CD14-positive monocyte (primary cell): ENCODE data around the gene AKAP9. TPM values are rescaled to one million over a fixed set of nuclear protein-coding genes. Genes with fewer than 3 reads are reported as not detected.
"Not testable (repeated sequence)": the region's sequence is repeated elsewhere in the genome, so short reads cannot be mapped to it uniquely, and the experiment has no call there.

ENCODE experiments used
- DNase-seq, 3 donors: peaks; one replicate each; pipeline ENCODE4 v3.0.0-alpha.2; 2011 to 2022
- H2AFZ ChIP-seq: 2 replicates; pipeline ENCODE4 v1.6.0; 2012; ENCODE audit warnings: mild to moderate bottlenecking, low read depth, low read length, inconsistent platforms; ENCODE audit not compliant: insufficient read depth, poor library complexity, severe bottlenecking
- H3K27ac ChIP-seq, 2 donors: 1 replicate in 1 of 2; 2 replicates in 1 of 2; pipeline ENCODE4 v1.5.1; 2012 to 2013; ENCODE audit warnings: low read length in 2 of 2, control low read depth in 1 of 2, inconsistent platforms in 1 of 2, low read depth in 1 of 2, mild to moderate bottlenecking in 1 of 2
- H3K27me3 ChIP-seq, 2 donors: one replicate each; pipeline versions ENCODE4 v1.6.0 to v1.6.1; 2011 to 2013; ENCODE audit warnings: low read length in 2 of 2; ENCODE audit not compliant: control insufficient read depth in 2 of 2, insufficient read depth in 2 of 2
- H3K36me3 ChIP-seq, 2 donors: replicated peaks in 1 of 2; 1 replicate in 1 of 2; 2 replicates in 1 of 2; pipeline versions ENCODE4 v1.5.1 to v1.6.1; 2012 to 2013; ENCODE audit warnings: low read length in 2 of 2, control low read depth in 1 of 2, inconsistent platforms in 1 of 2, mild to moderate bottlenecking in 1 of 2; ENCODE audit not compliant: insufficient read depth in 2 of 2, control insufficient read depth in 1 of 2
- H3K4me1 ChIP-seq, 2 donors: 1 replicate in 1 of 2; 2 replicates in 1 of 2; pipeline versions ENCODE4 v1.5.1 to v1.6.1; 2012 to 2013; ENCODE audit warnings: low read length in 2 of 2, control low read depth in 1 of 2, inconsistent platforms in 1 of 2, mild to moderate bottlenecking in 1 of 2, moderate library complexity in 1 of 2; ENCODE audit not compliant: insufficient read depth in 2 of 2, control insufficient read depth in 1 of 2
- H3K4me2 ChIP-seq: replicated peaks from 2 replicates; pipeline ENCODE3; 2012; ENCODE audit warnings: low read length, moderate library complexity, mild to moderate bottlenecking; ENCODE audit not compliant: poor library complexity, severe bottlenecking; ENCODE audit errors: extremely low read depth
- H3K4me3 ChIP-seq, 3 experiments: fragments of 200-600 bp in 1 of 3; sonication (generic) in 1 of 3; replicated peaks in 1 of 3; 1 replicate in 2 of 3; 2 replicates in 1 of 3; pipeline ENCODE4 v1.5.1; 2011 to 2013; ENCODE audit warnings: low read length in 3 of 3, mild to moderate bottlenecking in 3 of 3, control low read depth in 2 of 3, low read depth in 2 of 3, inconsistent platforms in 1 of 3, moderate library complexity in 1 of 3
- H3K79me2 ChIP-seq: 2 replicates; pipeline ENCODE4 v1.6.0; 2012; ENCODE audit warnings: mild to moderate bottlenecking, control low read depth, inconsistent platforms, low read length, moderate library complexity; ENCODE audit not compliant: insufficient read depth
- H3K9ac ChIP-seq: 2 replicates; pipeline ENCODE4 v1.6.0; 2017; ENCODE audit warnings: low read length, mild to moderate bottlenecking; ENCODE audit not compliant: insufficient read depth, poor library complexity, severe bottlenecking
- H3K9me3 ChIP-seq, 2 donors: replicated peaks in 1 of 2; 1 replicate in 1 of 2; 2 replicates in 1 of 2; pipeline versions ENCODE4 v1.5.1 to v1.6.1; 2012 to 2013; ENCODE audit warnings: low read length in 2 of 2, control low read depth in 1 of 2; ENCODE audit not compliant: control insufficient read depth in 1 of 2, insufficient read depth in 1 of 2
- H4K20me1 ChIP-seq: 2 replicates; pipeline ENCODE4 v1.6.0; 2012; ENCODE audit warnings: mild to moderate bottlenecking, low read length, control low read depth, moderate library complexity; ENCODE audit not compliant: insufficient read depth
- H3K27ac Mint-ChIP-seq, 7 donors: one replicate each; pipeline ENCODE4 v1.8.0; 2020; ENCODE audit warnings: mild to moderate bottlenecking in 7 of 7, mixed read lengths in 7 of 7, moderate library complexity in 6 of 7, inconsistent platforms in 2 of 7
- H3K27me3 Mint-ChIP-seq, 3 donors: one replicate each; pipeline ENCODE4 v1.8.0; 2021 to 2022; ENCODE audit warnings: low read depth in 3 of 3, mild to moderate bottlenecking in 3 of 3, mixed read lengths in 3 of 3, moderate library complexity in 3 of 3, inconsistent platforms in 1 of 3
- H3K36me3 Mint-ChIP-seq, 2 donors: one replicate each; pipeline ENCODE4 v1.8.0; 2020; ENCODE audit warnings: mixed read lengths in 2 of 2, inconsistent platforms in 1 of 2, mild to moderate bottlenecking in 1 of 2
- H3K4me1 Mint-ChIP-seq: one replicate; pipeline ENCODE4 v1.8.0; 2020; ENCODE audit warnings: mild to moderate bottlenecking, mixed read lengths
- H3K4me3 Mint-ChIP-seq, 2 donors: one replicate each; pipeline ENCODE4 v1.8.0; 2020; ENCODE audit warnings: mild to moderate bottlenecking in 2 of 2, mixed read lengths in 2 of 2, moderate library complexity in 1 of 2
- H3K9me3 Mint-ChIP-seq, 7 donors: one replicate each; pipeline ENCODE4 v1.8.0; 2020 to 2022; ENCODE audit warnings: mixed read lengths in 7 of 7, mild to moderate bottlenecking in 6 of 7, moderate library complexity in 6 of 7, inconsistent platforms in 2 of 7
- WGBS: methylation state at CpG from one replicate; pipeline ENCODE4 v1.1.5; 2013; ENCODE audit warnings: missing lambda C conversion rate; ENCODE audit not compliant: insufficient coverage; 5-methylcytosine and 5-hydroxymethylcytosine counted together
- intact Hi-C, 2 donors: fragments of 100-400 bp; cut with micrococcal nuclease; formaldehyde crosslinking; loops; one replicate each; pipeline versions ENCODE4 v1.15.0 to v1.15.1; 2023
- polyA plus RNA-seq, 3 donors: library from polyadenylated mRNA; depleted of rRNA in 1 of 3; unstranded in 2 of 3; stranded (reverse) in 1 of 3; fragments of 300-500 nt in 2 of 3; fragments of >200 nt in 1 of 3; fragmentation: Illumina TruSeq in 2 of 3; gene quantifications; 1 replicate in 2 of 3; 2 replicates in 1 of 3; pipeline ENCODE4 v1.2.3, GENCODE V29; 2012 to 2021
- TF ChIP-seq, protein P1 (sequence below): fragments of 200-600 bp; IDR thresholded peaks from one replicate; pipeline ENCODE4 v1.8.0; 2022; ENCODE audit warnings: antibody characterized with exemption, mild to moderate bottlenecking

AKAP9 gene
- polyA plus RNA-seq, 3 donors: 1.5 to 23.3 (median 7.3) TPM

DNA sequence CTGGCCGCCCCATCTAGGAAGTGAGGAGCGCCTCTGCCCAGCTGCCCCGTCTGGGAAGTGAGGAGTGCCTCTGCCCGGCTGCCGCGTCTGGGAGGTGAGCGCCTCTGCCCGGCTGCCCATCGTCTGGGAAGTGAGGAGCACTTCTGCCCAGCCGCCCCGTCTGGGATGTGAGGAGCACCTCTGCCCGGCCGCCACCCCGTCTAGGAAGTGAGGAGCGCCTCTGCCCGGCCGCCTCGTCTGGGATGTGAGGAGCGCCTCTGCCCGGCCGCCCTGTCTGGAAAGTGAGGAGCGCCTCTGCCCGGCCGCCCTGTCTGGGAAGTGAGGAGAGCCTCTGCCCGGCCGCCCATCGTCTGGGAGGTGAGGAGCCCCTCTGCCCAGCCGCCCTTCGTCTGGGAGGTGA, 86.5 kb downstream of the AKAP9 start:
- H3K4me1 Mint-ChIP-seq, intact Hi-C loops, H3K27ac Mint-ChIP-seq: not testable (repeated sequence)

DNA sequence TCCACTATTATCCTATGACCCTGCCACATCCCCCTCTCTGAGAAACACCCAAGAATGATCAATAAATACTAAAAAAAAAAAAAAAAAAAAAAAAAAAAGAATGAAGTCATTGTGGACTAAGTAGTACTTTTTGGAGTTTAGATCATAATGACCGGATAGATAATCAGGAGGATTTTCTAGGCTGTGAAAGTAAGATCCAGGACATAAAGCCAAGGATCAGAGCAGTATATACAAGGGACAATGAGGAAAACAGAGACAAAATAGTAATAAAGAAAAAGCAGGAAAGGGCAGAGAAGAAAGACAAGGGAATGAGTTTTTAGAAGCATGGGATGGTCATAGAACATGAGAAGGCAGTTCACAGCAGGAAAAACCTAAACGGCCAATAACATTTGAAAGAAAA, 87.6 kb downstream of the AKAP9 start:
- Histone ChIP-seq H3K79me2 (no peaks in the 10 kb centered on the region), H3K9me3 (peaks cover 11 to 15% of the 10 kb centered on the region in 2 donors), H3K9ac (no peak overlapping the region), H3K4me2 (no peak overlapping the region), H3K4me3 (no peak overlapping the region), H3K27ac (no peak overlapping the region), H3K27me3 (no peaks in the 10 kb centered on the region), H4K20me1 (no peaks in the 10 kb centered on the region), H3K4me1 (no peaks in the 10 kb centered on the region), H2AFZ (no peak overlapping the region), H3K36me3 (peaks cover 66 to 82% of the 10 kb centered on the region in 2 donors)
- Mint-ChIP-seq H3K27ac (peak overlapping the region in 2 of 7 donors; percentile 2 to 8), H3K36me3 (peaks cover 49 to 73% of the 10 kb centered on the region in 2 donors), H3K27me3 (no peaks in the 10 kb centered on the region), H3K9me3 (peaks cover 7 to 18% (median 13%) of the 10 kb centered on the region in 7 donors), H3K4me1 (no peaks in the 10 kb centered on the region), H3K4me3 (no peak overlapping the region)
- intact Hi-C loops: no loop called here
- WGBS: 100% methylated on average over 1 of the region's 2 CpGs
- no peak for DNase-seq
- TF ChIP-seq, protein P1, sequence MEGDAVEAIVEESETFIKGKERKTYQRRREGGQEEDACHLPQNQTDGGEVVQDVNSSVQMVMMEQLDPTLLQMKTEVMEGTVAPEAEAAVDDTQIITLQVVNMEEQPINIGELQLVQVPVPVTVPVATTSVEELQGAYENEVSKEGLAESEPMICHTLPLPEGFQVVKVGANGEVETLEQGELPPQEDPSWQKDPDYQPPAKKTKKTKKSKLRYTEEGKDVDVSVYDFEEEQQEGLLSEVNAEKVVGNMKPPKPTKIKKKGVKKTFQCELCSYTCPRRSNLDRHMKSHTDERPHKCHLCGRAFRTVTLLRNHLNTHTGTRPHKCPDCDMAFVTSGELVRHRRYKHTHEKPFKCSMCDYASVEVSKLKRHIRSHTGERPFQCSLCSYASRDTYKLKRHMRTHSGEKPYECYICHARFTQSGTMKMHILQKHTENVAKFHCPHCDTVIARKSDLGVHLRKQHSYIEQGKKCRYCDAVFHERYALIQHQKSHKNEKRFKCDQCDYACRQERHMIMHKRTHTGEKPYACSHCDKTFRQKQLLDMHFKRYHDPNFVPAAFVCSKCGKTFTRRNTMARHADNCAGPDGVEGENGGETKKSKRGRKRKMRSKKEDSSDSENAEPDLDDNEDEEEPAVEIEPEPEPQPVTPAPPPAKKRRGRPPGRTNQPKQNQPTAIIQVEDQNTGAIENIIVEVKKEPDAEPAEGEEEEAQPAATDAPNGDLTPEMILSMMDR: no peak

More for the DNA sequence above, 86.5 kb downstream of the AKAP9 start:
- DNase-seq, H4K20me1 ChIP-seq, H2AFZ ChIP-seq, H3K4me3 ChIP-seq, H3K27me3 Mint-ChIP-seq, H3K9ac ChIP-seq, H3K4me2 ChIP-seq, H3K27ac ChIP-seq, H3K79me2 ChIP-seq, H3K4me1 ChIP-seq, H3K27me3 ChIP-seq, H3K4me3 Mint-ChIP-seq: not testable (repeated sequence)
- peaks cover 56 to 79% of the 10 kb centered on the region in 2 donors for H3K36me3 Mint-ChIP-seq
- Histone ChIP-seq H3K36me3 (peaks cover 68 to 83% of the 10 kb centered on the region in 2 donors), H3K9me3 (peaks cover 11 to 15% of the 10 kb centered on the region in 2 donors)
- peaks cover 7 to 18% (median 13%) of the 10 kb centered on the region in 7 donors for H3K9me3 Mint-ChIP-seq
- 98% methylated on average over 20 of the region's 29 CpGs for WGBS
